Cerebellar nuclear complex (tissue), 1 donor: ENCODE results near the gene P3H3.

ENCODE experiments used
- DNase-seq, 2 experiments: peaks; one replicate each; lab custom pipeline; 2025; lab: John Stamatoyannopoulos, UW

P3H3 gene

GRCh38 chr12:6807170-6807569 is 21.0 kb upstream of the P3H3 start:
- no peak for DNase-seq

GRCh38 chr12:6809056-6809455 is 19.2 kb upstream of the P3H3 start:
- DNase-seq, result no peak

- DNase-seq, result no peak
Observed at GRCh38 chr12:6810758-6811157, 17.4 kb upstream of the P3H3 start.

- DNase-seq, result no peak
Observed at GRCh38 chr12:6813363-6813762, 14.8 kb upstream of the P3H3 start.

- DNase-seq, result no peak
Observed at GRCh38 chr12:6816598-6816997, 11.6 kb upstream of the P3H3 start.

GRCh38 chr12:6817098-6817497 is 11.1 kb upstream of the P3H3 start:
- no peak for DNase-seq

GRCh38 chr12:6817662-6818157 is 10.5 kb upstream of the P3H3 start:
- no peak for DNase-seq

- no peak for DNase-seq
Observed at GRCh38 chr12:6818222-6818621, 10.0 kb upstream of the P3H3 start.

- DNase-seq, result no peak
Observed at GRCh38 chr12:6818645-6819044, 9.6 kb upstream of the P3H3 start.

- no peak for DNase-seq
Observed at GRCh38 chr12:6819106-6820030, 8.8 kb upstream of the P3H3 start.

GRCh38 chr12:6820166-6820565 is 8.0 kb upstream of the P3H3 start:
- DNase-seq, result peak in 1 of 2 experiments; percentile 18

GRCh38 chr12:6821591-6822425 is 6.4 kb upstream of the P3H3 start, which contains the start of gene GPR162:
GPR162 (plus strand) TSS chr12:6821821; CDS start chr12:6823899, 2,078 bp downstream.
- peak; percentile 16 to 41 for DNase-seq

- no peak for DNase-seq
Observed at GRCh38 chr12:6822426-6823135, 5.6 kb upstream of the P3H3 start.

- no peak for DNase-seq
Observed at GRCh38 chr12:6823182-6824084, 4.8 kb upstream of the P3H3 start.

GRCh38 chr12:6824085-6824775 is 4.0 kb upstream of the P3H3 start:
- DNase-seq, result peak in 1 of 2 experiments; percentile 32

- DNase-seq, result peak in 1 of 2 experiments; percentile 9
Observed at GRCh38 chr12:6824901-6825381, 3.3 kb upstream of the P3H3 start.

GRCh38 chr12:6825398-6826124 is 2.6 kb upstream of the P3H3 start:
- DNase-seq, result peak in 1 of 2 experiments; percentile 66

- no peak for DNase-seq
Observed at GRCh38 chr12:6826125-6826733, 2.0 kb upstream of the P3H3 start.
